DOHH2 (cell line): Measurements from ENCODE around the gene PLXNA2.

Source experiments
- H3F3A ChIP-seq: fragments of 200-600 bp; sonication (generic), shearing (Covaris generic); 2 replicates; pipeline ENCODE4 v1.6.0; 2016; ENCODE audit warnings: antibody characterized with exemption, mild to moderate bottlenecking; ENCODE audit not compliant: control insufficient read depth, insufficient read depth
- H3K27ac ChIP-seq: fragments of 200-600 bp; sonication (generic); 2 replicates; pipeline ENCODE4 v1.5.1; 2014; ENCODE audit warnings: low read depth, mild to moderate bottlenecking, low read length, moderate library complexity
- H3K27me3 ChIP-seq: fragments of 200-600 bp; sonication (generic); 2 replicates; pipeline ENCODE4 v1.6.1; 2014; ENCODE audit warnings: mild to moderate bottlenecking, low read length, mixed read lengths; ENCODE audit not compliant: control insufficient read depth
- H3K36me3 ChIP-seq: fragments of 200-600 bp; sonication (generic); 2 replicates; pipeline ENCODE4 v1.6.1; 2014; ENCODE audit warnings: mild to moderate bottlenecking, low read length, moderate library complexity, mixed read lengths; ENCODE audit not compliant: control insufficient read depth
- H3K4me1 ChIP-seq: fragments of 200-600 bp; sonication (generic); 2 replicates; pipeline ENCODE4 v1.6.1; 2014; ENCODE audit warnings: mild to moderate bottlenecking, low read length, mixed read lengths; ENCODE audit not compliant: control insufficient read depth
- H3K4me2 ChIP-seq: fragments of 200-600 bp; sonication (generic); 2 replicates; pipeline ENCODE4 v1.6.0; 2014; ENCODE audit warnings: mild to moderate bottlenecking, low read length, moderate library complexity
- H3K4me3 ChIP-seq: fragments of 200-600 bp; sonication (generic); 2 replicates; pipeline ENCODE4 v1.5.1; 2014; ENCODE audit warnings: mild to moderate bottlenecking, low read length, mixed read lengths
- H3K79me2 ChIP-seq: fragments of 200-600 bp; sonication (generic); 2 replicates; pipeline ENCODE4 v1.6.1; 2014; ENCODE audit warnings: mild to moderate bottlenecking, low read length, mixed read lengths; ENCODE audit not compliant: control insufficient read depth
- H3K9me2 ChIP-seq: fragments of 200-600 bp; sonication (generic); replicated peaks from 2 replicates; pipeline ENCODE4 v1.6.1; 2014; ENCODE audit warnings: mild to moderate bottlenecking, low read length, mixed read lengths; ENCODE audit not compliant: control insufficient read depth
- H3K9me3 ChIP-seq: fragments of 200-600 bp; sonication (generic); 2 replicates; pipeline ENCODE4 v1.6.1; 2014; ENCODE audit warnings: antibody characterized with exemption, low read length, mixed read lengths; ENCODE audit not compliant: control insufficient read depth, insufficient read depth
- H4K20me1 ChIP-seq: fragments of 200-600 bp; sonication (generic); 2 replicates; pipeline ENCODE4 v1.6.0; 2014; ENCODE audit warnings: low read depth, mild to moderate bottlenecking, antibody characterized with exemption, low read length, moderate library complexity; ENCODE audit not compliant: control insufficient read depth, insufficient read depth
- EZH2phosphoT487 ChIP-seq: fragments of 200-600 bp; sonication (generic); IDR thresholded peaks from 2 replicates; pipeline ENCODE4 v1.6.1; 2017; ENCODE audit warnings: borderline replicate concordance, mild to moderate bottlenecking, antibody characterized with exemption, low read length, moderate library complexity, mixed read lengths
- TF ChIP-seq, protein P1 (sequence below): fragments of 200-600 bp; sonication (generic); IDR thresholded peaks from one replicate; pipeline ENCODE4 v1.5.1; 2014; ENCODE audit warnings: antibody characterized with exemption, mild to moderate bottlenecking, low read depth, low read length; ENCODE audit not compliant: poor library complexity, severe bottlenecking

The PLXNA2 gene

GRCh38 chr1:208211921-208212843, 32.0 kb downstream of the PLXNA2 start:
- Histone ChIP-seq H3K4me3 (no peak overlapping the region), H3K27me3 (no peaks in the 10 kb centered on the region), H3K79me2 (no peaks in the 10 kb centered on the region), H3K36me3 (no peaks in the 10 kb centered on the region), H3K9me3 (no peaks in the 10 kb centered on the region), H3F3A (no peaks in the 10 kb centered on the region), H3K27ac (no peak overlapping the region), H3K4me2 (no peak overlapping the region), H4K20me1 (no peaks in the 10 kb centered on the region), H3K4me1 (no peaks in the 10 kb centered on the region), H3K9me2 (no peaks in the 10 kb centered on the region)
- no peak for TF ChIP-seq EZH2phosphoT487
- TF ChIP-seq, protein P1, sequence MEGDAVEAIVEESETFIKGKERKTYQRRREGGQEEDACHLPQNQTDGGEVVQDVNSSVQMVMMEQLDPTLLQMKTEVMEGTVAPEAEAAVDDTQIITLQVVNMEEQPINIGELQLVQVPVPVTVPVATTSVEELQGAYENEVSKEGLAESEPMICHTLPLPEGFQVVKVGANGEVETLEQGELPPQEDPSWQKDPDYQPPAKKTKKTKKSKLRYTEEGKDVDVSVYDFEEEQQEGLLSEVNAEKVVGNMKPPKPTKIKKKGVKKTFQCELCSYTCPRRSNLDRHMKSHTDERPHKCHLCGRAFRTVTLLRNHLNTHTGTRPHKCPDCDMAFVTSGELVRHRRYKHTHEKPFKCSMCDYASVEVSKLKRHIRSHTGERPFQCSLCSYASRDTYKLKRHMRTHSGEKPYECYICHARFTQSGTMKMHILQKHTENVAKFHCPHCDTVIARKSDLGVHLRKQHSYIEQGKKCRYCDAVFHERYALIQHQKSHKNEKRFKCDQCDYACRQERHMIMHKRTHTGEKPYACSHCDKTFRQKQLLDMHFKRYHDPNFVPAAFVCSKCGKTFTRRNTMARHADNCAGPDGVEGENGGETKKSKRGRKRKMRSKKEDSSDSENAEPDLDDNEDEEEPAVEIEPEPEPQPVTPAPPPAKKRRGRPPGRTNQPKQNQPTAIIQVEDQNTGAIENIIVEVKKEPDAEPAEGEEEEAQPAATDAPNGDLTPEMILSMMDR: no peak

DNA sequence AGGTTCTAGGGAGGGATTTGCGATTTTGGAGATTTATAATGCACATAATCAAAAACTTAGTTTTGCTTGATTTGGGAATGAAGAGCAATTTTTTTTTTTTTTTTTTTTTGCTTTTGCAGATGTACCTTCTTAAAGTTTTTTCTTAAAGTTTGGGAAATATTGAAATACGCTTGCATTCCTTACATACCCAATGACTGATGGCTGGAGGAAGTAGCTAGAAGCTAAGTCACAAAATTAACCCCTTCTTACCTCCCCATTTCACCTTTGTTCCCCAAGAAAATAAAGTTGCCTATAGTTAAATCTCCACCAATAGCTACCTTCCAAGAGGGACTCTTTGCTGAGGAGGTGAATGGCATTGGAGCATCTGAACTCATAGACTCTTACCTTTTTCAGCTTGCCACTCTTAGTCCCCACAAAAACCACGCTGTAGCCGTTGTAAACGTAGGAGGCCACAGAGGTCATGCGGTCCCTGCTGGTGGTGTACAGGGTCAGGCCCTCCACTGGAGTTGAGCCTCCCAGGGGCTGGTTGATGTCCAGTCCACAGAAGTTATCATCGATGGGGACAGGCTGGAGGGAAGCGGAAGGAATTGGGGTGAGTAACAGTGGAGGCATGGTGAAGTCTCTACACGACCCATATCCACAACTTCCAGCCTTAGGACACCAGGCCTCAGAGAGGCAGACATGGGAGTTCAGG, 34.1 kb downstream of the PLXNA2 start:
- Histone ChIP-seq H3K4me2 (no peak overlapping the region), H4K20me1 (no peaks in the 10 kb centered on the region), H3K4me1 (no peaks in the 10 kb centered on the region), H3K4me3 (no peak overlapping the region), H3K36me3 (no peaks in the 10 kb centered on the region), H3K27me3 (no peaks in the 10 kb centered on the region), H3K9me2 (no peaks in the 10 kb centered on the region), H3F3A (no peaks in the 10 kb centered on the region), H3K9me3 (no peaks in the 10 kb centered on the region), H3K79me2 (no peaks in the 10 kb centered on the region), H3K27ac (no peak overlapping the region)
- no peak for TF ChIP-seq EZH2phosphoT487
- TF ChIP-seq, protein P1: no peak

DNA sequence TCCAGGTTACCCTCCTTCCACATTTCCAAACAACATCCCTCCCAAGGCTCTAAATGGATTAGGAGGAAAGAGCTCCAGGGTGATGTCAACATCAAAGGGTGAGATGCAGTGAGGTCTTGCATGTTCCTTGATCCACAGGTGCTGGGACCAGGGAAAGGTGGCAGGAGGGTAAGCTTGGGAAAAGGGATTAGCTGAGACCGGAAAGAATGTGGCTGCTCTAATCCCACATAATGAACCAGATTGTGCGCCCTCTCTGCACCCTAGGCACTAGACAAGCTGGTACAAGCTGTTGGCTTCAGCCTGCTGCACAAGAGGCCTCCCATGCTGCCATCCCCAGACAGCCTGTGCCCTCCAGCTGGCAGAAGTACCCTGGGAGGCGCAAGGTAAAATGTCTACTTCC, 34.9 kb downstream of the PLXNA2 start:
- Histone ChIP-seq H3F3A (no peaks in the 10 kb centered on the region), H3K9me2 (no peaks in the 10 kb centered on the region), H3K4me2 (no peak overlapping the region), H3K4me1 (no peaks in the 10 kb centered on the region), H3K27ac (no peak overlapping the region), H3K27me3 (no peaks in the 10 kb centered on the region), H4K20me1 (no peaks in the 10 kb centered on the region), H3K79me2 (no peaks in the 10 kb centered on the region), H3K4me3 (no peak overlapping the region), H3K36me3 (no peaks in the 10 kb centered on the region), H3K9me3 (no peaks in the 10 kb centered on the region)
- TF ChIP-seq, protein P1: no peak
- no peak for TF ChIP-seq EZH2phosphoT487
